Neural progenitor cell (in vitro differentiated cells): ENCODE results near the gene MORN1.

Source experiments
- CTCF ChIP-seq: fragments of 200-600 bp; sonication (generic); IDR thresholded peaks from 2 replicates; pipeline ENCODE4 v1.5.1; 2017; ENCODE audit warnings: antibody characterized with exemption, mild to moderate bottlenecking
- EZH2phosphoT487 ChIP-seq: fragments of 200-600 bp; sonication (generic); IDR thresholded peaks from 2 replicates; pipeline ENCODE4 v1.6.1; 2017; ENCODE audit warnings: antibody characterized with exemption

- TF ChIP-seq CTCF: no peak
- TF ChIP-seq EZH2phosphoT487: no peak
Measured at GRCh38 chr1:2275796-2276536, 115.4 kb downstream of the MORN1 start.
